ENCODE data around the gene C17orf67. TPM values are rescaled to one million over a fixed set of nuclear protein-coding genes. Genes with fewer than 3 reads are reported as not detected.
A peak's percentile ranks its signal among the peaks of the same experiment; 100 is the strongest.

C17orf67 gene
- total RNA-seq, 1 donor from 2014 or later, result 2.4 TPM

DNA sequence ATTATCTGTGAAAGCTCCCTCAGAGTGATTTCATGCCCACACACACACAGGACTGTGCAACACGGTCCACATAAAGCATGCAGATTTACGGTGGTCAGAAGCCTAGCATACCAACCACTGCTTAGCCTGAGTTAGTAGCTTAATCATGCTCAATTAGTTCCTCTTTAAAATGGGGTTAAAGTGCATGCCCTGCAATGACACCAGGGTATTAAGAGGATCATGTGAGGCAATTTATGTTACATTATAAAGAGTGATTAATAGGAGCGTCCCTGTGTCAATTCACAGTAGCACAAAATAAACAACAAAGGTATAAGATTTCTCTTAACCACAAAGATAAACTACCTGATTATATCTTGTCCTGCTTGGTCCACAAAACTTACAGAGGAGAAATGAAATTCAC, 39.8 kb downstream of the C17orf67 start:
- Mint-ChIP-seq H3K4me3 (no peak overlapping the region), H3K36me3 (ENCODE audit: low read depth) (peaks cover 3% of the 10 kb centered on the region), H3K27ac (ENCODE audit: unreplicated experiment) (no peak overlapping the region), H3K27me3 (ENCODE audit: low read depth) (no peaks in the 10 kb centered on the region), H3K4me1 (peaks cover 3% of the 10 kb centered on the region), H3K9me3 (peaks cover 8% of the 10 kb centered on the region)
- no peak for DNase-seq (ENCODE audit: low read depth, low spot score)
- TF ChIP-seq CTCF (conservative IDR thresholded peaks at IDR 0.05), result no peak

GRCh38 chr17:56793531-56793930, 40.2 kb downstream of the C17orf67 start:
- H3K27me3 Mint-ChIP-seq (ENCODE audit: low read depth), result no peaks in the 10 kb centered on the region
- no peak overlapping the region for H3K27ac Mint-ChIP-seq (ENCODE audit: unreplicated experiment)
- no peaks in the 10 kb centered on the region for H3K4me1 Mint-ChIP-seq
- no peak overlapping the region for H3K4me3 Mint-ChIP-seq
- peaks cover 3% of the 10 kb centered on the region for H3K36me3 Mint-ChIP-seq (ENCODE audit: low read depth)
- TF ChIP-seq CTCF (conservative IDR thresholded peaks at IDR 0.05), result no peak
- H3K9me3 Mint-ChIP-seq, result peaks cover 8% of the 10 kb centered on the region
- no peak for DNase-seq (ENCODE audit: low read depth, low spot score)

DNA sequence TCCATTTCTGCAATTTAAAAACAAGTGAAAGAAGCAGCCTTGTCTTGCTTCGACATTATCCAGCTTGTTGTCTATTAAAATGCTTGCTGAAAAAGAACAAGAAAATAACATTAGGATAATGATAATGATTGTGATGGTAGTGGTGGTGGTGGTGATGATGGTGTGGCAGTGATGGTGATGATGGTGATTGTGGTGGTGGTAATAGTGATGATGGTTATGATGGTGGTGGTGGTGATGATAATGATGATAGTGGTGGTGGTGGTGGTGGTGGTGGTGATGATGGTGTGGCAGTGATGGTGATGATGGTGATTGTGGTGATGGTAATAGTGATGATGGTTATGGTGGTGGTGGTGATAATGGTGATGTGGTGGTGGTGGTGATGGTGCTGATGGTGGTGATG, 41.5 kb downstream of the C17orf67 start:
- peaks cover 2% of the 10 kb centered on the region for H3K27me3 Mint-ChIP-seq (ENCODE audit: low read depth)

DNA sequence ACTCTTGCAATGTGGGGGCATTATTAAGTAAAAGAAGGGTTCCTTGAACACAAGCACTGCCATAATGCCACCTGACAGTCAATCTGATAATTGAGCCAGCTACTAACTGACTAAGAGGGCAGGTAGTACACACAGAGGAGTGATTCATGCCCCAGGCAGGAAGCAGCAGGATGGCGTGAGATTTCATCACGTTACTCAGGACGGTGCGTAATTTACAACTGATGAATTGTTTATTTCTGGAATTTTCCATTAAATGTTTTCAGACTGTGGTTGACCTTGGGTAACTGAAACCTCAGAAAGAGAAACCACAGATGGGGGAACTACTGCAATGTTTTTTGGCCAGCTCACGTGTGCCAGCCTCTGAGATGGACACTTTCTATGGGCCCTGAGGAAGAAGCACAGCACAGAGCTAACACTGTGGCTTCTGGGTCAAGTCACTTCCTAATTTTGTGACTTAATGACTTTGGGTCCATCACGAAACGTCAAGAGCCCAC, 46.7 kb downstream of the C17orf67 start:
- Mint-ChIP-seq H3K4me1 (no peaks in the 10 kb centered on the region), H3K27ac (ENCODE audit: unreplicated experiment) (peak overlapping the region; percentile 28), H3K36me3 (ENCODE audit: low read depth) (no peaks in the 10 kb centered on the region), H3K27me3 (ENCODE audit: low read depth) (peaks cover 13% of the 10 kb centered on the region), H3K4me3 (no peak overlapping the region), H3K9me3 (peaks cover 2% of the 10 kb centered on the region)
- DNase-seq (ENCODE audit: low read depth, low spot score), result no peak
- no peak for TF ChIP-seq CTCF (conservative IDR thresholded peaks at IDR 0.05)

More for the DNA sequence above, 41.5 kb downstream of the C17orf67 start:
- H3K27ac Mint-ChIP-seq (ENCODE audit: unreplicated experiment), result no peak overlapping the region
- H3K36me3 Mint-ChIP-seq (ENCODE audit: low read depth), result peaks cover 3% of the 10 kb centered on the region
- no peaks in the 10 kb centered on the region for H3K4me1 Mint-ChIP-seq
- peaks cover 8% of the 10 kb centered on the region for H3K9me3 Mint-ChIP-seq
- no peak overlapping the region for H3K4me3 Mint-ChIP-seq
- TF ChIP-seq CTCF (conservative IDR thresholded peaks at IDR 0.05), result no peak
- no peak for DNase-seq (ENCODE audit: low read depth, low spot score)

DNA sequence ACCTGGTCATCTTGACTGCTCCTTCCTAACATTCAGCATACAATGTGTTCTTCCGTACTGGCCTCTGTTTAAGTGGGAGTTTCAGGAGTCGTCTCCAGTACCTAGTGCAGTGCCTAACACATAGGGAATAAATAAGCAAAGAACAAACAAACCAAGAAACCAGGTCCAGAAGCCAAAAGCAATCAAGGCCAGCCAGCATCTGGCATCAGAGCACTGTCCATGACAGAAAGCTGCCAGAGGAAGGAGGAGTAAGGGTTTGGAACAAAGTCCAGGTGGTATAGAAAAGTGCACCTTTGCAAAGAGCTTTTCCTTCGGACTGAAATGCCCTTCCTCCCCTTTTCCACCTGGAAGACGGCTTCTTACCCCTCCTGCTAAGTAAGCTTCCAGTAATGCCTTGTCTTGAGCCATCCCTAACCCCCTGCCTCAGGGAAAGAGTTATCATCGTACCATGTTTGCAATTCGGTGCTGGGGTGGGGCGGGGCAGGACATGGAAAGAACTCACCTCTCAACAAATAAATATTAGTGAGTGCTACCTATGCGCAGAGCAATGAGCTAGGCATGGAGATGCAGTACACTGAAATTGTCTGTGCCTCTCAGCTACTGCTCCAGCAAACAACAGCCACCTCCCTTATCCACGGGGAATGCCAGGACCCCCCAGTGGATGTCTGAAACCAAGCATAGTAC, 47.6 kb downstream of the C17orf67 start:
- no peak overlapping the region for H3K4me3 Mint-ChIP-seq
- no peak for DNase-seq (ENCODE audit: low read depth, low spot score)
- H3K9me3 Mint-ChIP-seq, result no peaks in the 10 kb centered on the region
- no peak for TF ChIP-seq CTCF (conservative IDR thresholded peaks at IDR 0.05)
- no peak overlapping the region for H3K27ac Mint-ChIP-seq (ENCODE audit: unreplicated experiment)
- no peaks in the 10 kb centered on the region for H3K4me1 Mint-ChIP-seq
- no peaks in the 10 kb centered on the region for H3K36me3 Mint-ChIP-seq (ENCODE audit: low read depth)
- H3K27me3 Mint-ChIP-seq (ENCODE audit: low read depth), result peaks cover 22% of the 10 kb centered on the region

All from neural crest cell (in vitro differentiated cells).